Esophagus muscularis mucosa (tissue), 3 donors: Measurements from ENCODE around the gene APBA3.

Experiments used
- CTCF ChIP-seq, 3 experiments: fragments of 200-600 bp in 2 of 3; fragments of 450-650 bp in 1 of 3; sonication (generic) in 2 of 3; IDR thresholded peaks; one replicate each; pipeline ENCODE4 v1.5.1; 2017 to 2019; ENCODE audit warnings: antibody characterized with exemption in 3 of 3, mild to moderate bottlenecking in 2 of 3, moderate library complexity in 1 of 3
- EP300 ChIP-seq: sonication (generic); formaldehyde crosslinking; IDR thresholded peaks from one replicate; pipeline ENCODE4 v1.6.1; 2017; ENCODE audit warnings: antibody characterized with exemption

- no peak for TF ChIP-seq EP300
- TF ChIP-seq CTCF (IDR thresholded peaks at IDR 0.05) = no peak
Observed at GRCh38 chr19:3784607-3785450, 23.3 kb upstream of the APBA3 start.
